Colonic mucosa (tissue), 4 donors: Measurements from ENCODE around the gene GRIN2C. TPM values are rescaled to one million over a fixed set of nuclear protein-coding genes. Genes with fewer than 3 reads are reported as not detected.

Experiments used
- DNase-seq: peaks from one replicate; pipeline ENCODE4 v3.0.0-alpha.2; 2020
- H3K27ac ChIP-seq: fragments of 200-600 bp; one replicate; pipeline ENCODE4 v1.8.0; 2021
- H3K27me3 ChIP-seq: fragments of 200-600 bp; one replicate; pipeline ENCODE4 v1.8.0; 2021
- H3K36me3 ChIP-seq: fragments of 200-600 bp; one replicate; pipeline ENCODE4 v1.8.0; 2021
- H3K4me1 ChIP-seq: fragments of 200-600 bp; one replicate; pipeline ENCODE4 v1.8.0; 2021; ENCODE audit warnings: mild to moderate bottlenecking
- H3K4me3 ChIP-seq: fragments of 200-600 bp; one replicate; pipeline ENCODE4 v1.8.0; 2021
- H3K9ac ChIP-seq, 2 donors: one replicate each; pipeline ENCODE4 v1.7.0; 2013; ENCODE audit warnings: control low read depth in 2 of 2, low read depth in 2 of 2, low read length in 2 of 2
- H3K9me3 ChIP-seq: fragments of 200-600 bp; one replicate; pipeline ENCODE4 v1.8.0; 2021
- intact Hi-C: fragments of 100-400 bp; cut with DNase I; formaldehyde crosslinking; loops from one replicate; pipeline ENCODE4 v1.14.1; 2022
- total RNA-seq, 2 donors: library from RNA; stranded (reverse); fragmentation: NEBNext Ultra II Directional in 1 of 2; extraction: Animal tissue kit (Norgen Biotek cat#: 25700) in 1 of 2; gene quantifications; one replicate each; pipeline ENCODE4 v1.2.1, GENCODE V29; 2021
- TF ChIP-seq, protein P1 (sequence below): fragments of 200-600 bp; IDR thresholded peaks from one replicate; pipeline ENCODE4 v1.8.0; 2022; ENCODE audit warnings: antibody characterized with exemption, mild to moderate bottlenecking
- donor health status: healthy.
- donor health status: DM: no; HTN: no; CAD: no.
- donor health status: DM: no; HTN: no; CAD: no.

GRIN2C gene
- total RNA-seq, 2 donors from 2014 or later, result 0.16 to 0.30 TPM

DNA sequence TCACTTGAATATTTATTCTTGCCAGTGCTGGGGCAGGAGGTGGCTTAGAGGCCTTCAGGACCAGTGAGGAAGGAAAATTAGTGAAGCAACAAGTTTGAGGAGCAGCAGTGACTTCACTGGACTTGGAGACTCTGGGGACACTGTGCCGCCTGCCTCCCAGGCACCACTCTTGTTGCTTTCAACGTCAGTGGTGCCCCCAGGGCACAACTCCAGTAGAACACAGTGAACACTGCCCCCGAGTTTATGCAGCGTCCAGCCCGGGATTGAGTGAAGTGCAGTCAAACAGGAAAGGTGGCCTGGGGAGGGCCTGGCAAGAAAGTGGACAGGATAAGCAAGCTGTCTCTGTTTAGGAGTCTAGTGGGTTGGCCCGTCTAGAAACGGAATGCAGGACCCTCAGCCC, 59.2 kb downstream of the GRIN2C start:
- Histone ChIP-seq H3K9me3 (no peaks in the 10 kb centered on the region), H3K36me3 (peaks cover 5% of the 10 kb centered on the region), H3K4me3 (no peak overlapping the region), H3K9ac (no peak overlapping the region), H3K27me3 (no peaks in the 10 kb centered on the region), H3K4me1 (no peaks in the 10 kb centered on the region), H3K27ac (no peak overlapping the region)
- intact Hi-C loops, result no loop called here
- no peak for DNase-seq
- TF ChIP-seq, protein P1, sequence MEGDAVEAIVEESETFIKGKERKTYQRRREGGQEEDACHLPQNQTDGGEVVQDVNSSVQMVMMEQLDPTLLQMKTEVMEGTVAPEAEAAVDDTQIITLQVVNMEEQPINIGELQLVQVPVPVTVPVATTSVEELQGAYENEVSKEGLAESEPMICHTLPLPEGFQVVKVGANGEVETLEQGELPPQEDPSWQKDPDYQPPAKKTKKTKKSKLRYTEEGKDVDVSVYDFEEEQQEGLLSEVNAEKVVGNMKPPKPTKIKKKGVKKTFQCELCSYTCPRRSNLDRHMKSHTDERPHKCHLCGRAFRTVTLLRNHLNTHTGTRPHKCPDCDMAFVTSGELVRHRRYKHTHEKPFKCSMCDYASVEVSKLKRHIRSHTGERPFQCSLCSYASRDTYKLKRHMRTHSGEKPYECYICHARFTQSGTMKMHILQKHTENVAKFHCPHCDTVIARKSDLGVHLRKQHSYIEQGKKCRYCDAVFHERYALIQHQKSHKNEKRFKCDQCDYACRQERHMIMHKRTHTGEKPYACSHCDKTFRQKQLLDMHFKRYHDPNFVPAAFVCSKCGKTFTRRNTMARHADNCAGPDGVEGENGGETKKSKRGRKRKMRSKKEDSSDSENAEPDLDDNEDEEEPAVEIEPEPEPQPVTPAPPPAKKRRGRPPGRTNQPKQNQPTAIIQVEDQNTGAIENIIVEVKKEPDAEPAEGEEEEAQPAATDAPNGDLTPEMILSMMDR, result no peak

DNA sequence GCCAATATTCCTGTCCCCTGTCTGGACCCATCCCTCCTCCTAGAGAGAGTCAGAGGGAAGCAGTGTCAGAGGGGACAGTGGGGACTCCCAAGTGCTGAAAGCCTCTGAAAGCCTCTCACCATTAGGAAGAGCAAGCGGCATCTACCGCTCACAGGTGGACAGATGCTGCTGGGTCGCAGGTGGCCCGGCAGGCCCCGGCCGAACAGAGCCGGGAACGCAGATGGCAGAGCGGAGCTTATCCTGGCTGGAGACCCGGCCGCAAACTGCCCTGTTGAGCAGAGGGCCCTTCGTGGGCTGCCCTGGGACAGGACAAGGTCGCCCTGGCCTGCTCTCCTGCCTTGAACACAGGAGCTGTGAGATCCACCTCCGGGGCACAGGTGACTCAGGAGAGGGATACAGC, 60.6 kb downstream of the GRIN2C start:
- Histone ChIP-seq H3K27ac (no peak overlapping the region), H3K36me3 (peaks cover 5% of the 10 kb centered on the region), H3K9ac (no peak overlapping the region), H3K9me3 (no peaks in the 10 kb centered on the region), H3K4me3 (no peak overlapping the region), H3K27me3 (no peaks in the 10 kb centered on the region), H3K4me1 (no peaks in the 10 kb centered on the region)
- TF ChIP-seq, protein P1, result no peak
- intact Hi-C loops, result no loop called here
- DNase-seq, result no peak

DNA sequence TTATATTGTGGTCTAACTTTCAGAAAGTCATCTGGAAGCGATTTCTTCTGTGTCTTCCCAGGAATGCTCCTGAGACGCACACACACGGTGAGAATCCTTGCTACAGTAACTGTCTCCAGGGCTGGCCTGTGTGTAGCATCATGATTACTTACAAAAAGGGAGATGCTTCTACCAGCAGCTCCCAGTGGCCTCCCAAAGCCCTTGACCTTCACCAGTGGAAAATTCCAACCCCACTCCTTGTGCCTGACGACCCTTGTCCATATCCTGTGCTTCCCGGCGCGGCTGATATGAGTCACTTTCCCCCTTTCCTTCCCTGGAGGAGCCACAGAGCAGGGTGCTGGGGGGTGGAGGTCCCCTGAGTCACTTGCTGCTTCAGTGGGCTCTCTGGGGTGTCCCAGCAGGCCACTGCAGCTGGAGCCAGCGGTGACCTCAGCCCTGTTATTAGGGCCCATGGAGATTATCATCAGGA, 61.4 kb downstream of the GRIN2C start:
- Histone ChIP-seq H3K9me3 (no peaks in the 10 kb centered on the region), H3K27ac (no peak overlapping the region), H3K27me3 (no peaks in the 10 kb centered on the region), H3K4me3 (no peak overlapping the region), H3K4me1 (no peaks in the 10 kb centered on the region), H3K36me3 (peaks cover 5% of the 10 kb centered on the region), H3K9ac (no peak overlapping the region)
- TF ChIP-seq, protein P1, result no peak
- intact Hi-C loops, result no loop called here
- no peak for DNase-seq

DNA sequence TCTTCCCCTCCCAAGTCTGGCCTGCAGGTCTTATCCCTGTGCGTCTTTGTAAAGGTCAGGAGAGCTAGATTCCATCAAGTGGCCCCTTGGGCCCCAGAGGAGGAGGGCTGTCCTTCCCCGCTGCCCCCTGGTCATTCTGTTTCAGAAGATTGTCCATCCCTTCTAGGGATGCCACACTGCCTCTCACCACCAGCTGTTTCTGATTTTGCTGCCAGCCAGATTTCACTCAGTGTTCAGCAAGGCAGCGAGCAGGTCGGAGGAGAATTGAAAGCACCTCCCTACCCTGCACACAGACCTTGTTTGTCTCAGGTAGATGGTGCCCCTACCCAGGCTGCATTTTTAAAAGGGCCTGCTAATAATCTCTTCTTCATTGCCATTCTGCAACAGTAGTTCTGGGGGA, 61.9 kb downstream of the GRIN2C start:
- no peaks in the 10 kb centered on the region for H3K4me1 ChIP-seq
- no peak for DNase-seq
- no peak overlapping the region for H3K4me3 ChIP-seq
- TF ChIP-seq, protein P1, result no peak
- H3K9ac ChIP-seq, result no peak overlapping the region
- intact Hi-C loops, result no loop called here
- H3K9me3 ChIP-seq, result no peaks in the 10 kb centered on the region
- no peaks in the 10 kb centered on the region for H3K27me3 ChIP-seq
- no peak overlapping the region for H3K27ac ChIP-seq
- H3K36me3 ChIP-seq, result peaks cover 5% of the 10 kb centered on the region

DNA sequence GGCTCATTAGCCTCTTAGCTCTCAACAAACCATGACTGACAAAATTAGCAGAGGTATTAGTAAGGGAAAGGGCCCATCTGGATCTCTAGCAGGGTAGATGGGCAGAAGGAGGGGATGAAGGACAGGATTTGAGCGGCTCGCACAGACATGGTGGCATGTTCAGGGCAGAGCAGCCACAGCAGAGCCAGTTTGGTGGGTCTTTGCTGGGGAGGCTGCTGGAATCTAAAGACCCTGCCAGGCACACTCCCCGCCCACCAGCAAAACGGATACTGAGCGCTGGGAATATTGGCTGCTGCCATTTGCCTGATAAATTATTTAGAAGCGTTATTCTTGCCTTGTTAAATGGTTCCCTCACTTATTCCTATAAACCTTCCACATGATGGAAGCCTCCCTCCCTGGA, 62.8 kb downstream of the GRIN2C start:
- H3K4me1 ChIP-seq, result no peaks in the 10 kb centered on the region
- H3K9ac ChIP-seq, result no peak overlapping the region
- TF ChIP-seq, protein P1, result no peak
- H3K27ac ChIP-seq, result no peak overlapping the region
- intact Hi-C loops, result no loop called here
- H3K36me3 ChIP-seq, result peaks cover 5% of the 10 kb centered on the region
- no peaks in the 10 kb centered on the region for H3K9me3 ChIP-seq
- H3K27me3 ChIP-seq, result no peaks in the 10 kb centered on the region
- no peak for DNase-seq
- H3K4me3 ChIP-seq, result no peak overlapping the region

DNA sequence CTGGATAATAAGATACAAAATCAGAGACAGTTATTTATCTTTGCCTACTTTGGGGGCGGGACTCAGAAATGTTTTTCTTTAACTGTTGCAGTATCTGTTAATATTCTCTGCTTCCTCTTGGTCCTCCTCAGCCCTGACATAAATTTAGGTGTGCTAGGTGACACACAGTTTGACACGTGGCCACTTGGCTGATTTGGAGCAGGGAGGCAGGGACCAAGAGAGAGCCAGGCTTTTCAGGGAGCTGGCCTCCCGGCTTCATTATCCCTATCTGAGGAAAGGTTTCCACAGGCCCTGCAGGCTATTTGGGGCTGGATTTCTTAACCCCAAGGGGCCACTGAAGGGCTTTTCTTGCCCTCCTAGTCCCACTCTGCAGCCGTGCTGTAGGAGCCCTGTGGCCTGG, 63.5 kb downstream of the GRIN2C start:
- intact Hi-C loops, result no loop called here
- TF ChIP-seq, protein P1, result no peak
- Histone ChIP-seq H3K9me3 (no peaks in the 10 kb centered on the region), H3K4me3 (no peak overlapping the region), H3K27me3 (no peaks in the 10 kb centered on the region), H3K36me3 (peaks cover 5% of the 10 kb centered on the region), H3K4me1 (no peaks in the 10 kb centered on the region), H3K27ac (no peak overlapping the region), H3K9ac (no peak overlapping the region)
- no peak for DNase-seq
